K562 (cell line): ENCODE measurements around the gene CTBP2. TPM values are rescaled to one million over a fixed set of nuclear protein-coding genes. Genes with fewer than 3 reads are reported as not detected.

ENCODE experiments used
- ATAC-seq: fragments of 200-7000 bp; cut with Tn5 transposase; 3 replicates; pipeline ENCODE4 v1.9.1; 2020; ENCODE audit warnings: moderate library complexity
- BruUV-seq: library from RNA; stranded (reverse); fragments of 400-500 nt; replicated peaks from 2 replicates; lab custom pipeline; 2021; lab: Mats Ljungman, UMichigan
- CTCF ChIA-PET: fragments of 300-600 bp; formaldehyde crosslinking; extraction: SDS; loops from one replicate; lab custom pipeline; 2021; ENCODE audit warnings: low intra/inter-chr PET ratio; lab: Yijun Ruan, JAX
- POLR2A ChIA-PET: fragments of 300-600, 350-650 bp; sonication (Branson Sonifier 250); formaldehyde crosslinking; extraction: SDS; loops from one replicate; lab custom pipeline; 2021; ENCODE audit warnings: antibody characterized with exemption, inconsistent platforms; lab: Yijun Ruan, JAX
- DNase-seq, 4 experiments: peaks; one replicate each; pipeline versions ENCODE4 v3.0.0 to v3.0.0-alpha.2; 2011 to 2018; ENCODE audit warnings: low spot score in 3 of 4, mixed read lengths in 3 of 4; ENCODE audit errors: extremely low read depth in 1 of 4
- FAIRE-seq: peaks from 2 replicates; lab custom pipeline; 2011; peaks lifted over from hg19 to GRCh38; lab: Jason Lieb, UNC
- H2AFZ ChIP-seq: 2 replicates; pipeline ENCODE4 v1.6.0; 2011; ENCODE audit warnings: low read depth, low read length, control low read depth, inconsistent platforms
- H3K27ac ChIP-seq: fragments of 200-600 bp; 3 replicates; pipeline ENCODE4 v1.8.0; 2011; ENCODE audit warnings: low read depth, mild to moderate bottlenecking, control low read depth, inconsistent platforms, low read length, moderate library complexity, mixed read lengths; ENCODE audit errors: extremely low read depth
- H3K27me3 ChIP-seq, 2 experiments: fragments of 300-600 bp in 1 of 2; 2 replicates in 1 of 2; 3 replicates in 1 of 2; pipeline versions ENCODE4 v1.6.0 to v1.8.0; 2011; ENCODE audit warnings: inconsistent platforms in 2 of 2, low read length in 2 of 2, mild to moderate bottlenecking in 1 of 2, mixed read lengths in 1 of 2, moderate library complexity in 1 of 2; ENCODE audit not compliant: control insufficient read depth in 2 of 2, insufficient read depth in 2 of 2
- H3K36me3 ChIP-seq: fragments of 300-600 bp; 3 replicates; pipeline ENCODE4 v1.8.0; 2011; ENCODE audit warnings: mild to moderate bottlenecking, low read length, inconsistent platforms; ENCODE audit not compliant: control insufficient read depth, insufficient read depth
- H3K4me1 ChIP-seq, 2 experiments: fragments of 200-600 bp in 1 of 2; replicated peaks in 1 of 2; 2 replicates in 1 of 2; 3 replicates in 1 of 2; pipeline versions ENCODE4 v1.5.1 to v1.8.0; 2011; ENCODE audit warnings: inconsistent platforms in 2 of 2, low read length in 2 of 2, mild to moderate bottlenecking in 1 of 2, mixed read lengths in 1 of 2, moderate library complexity in 1 of 2; ENCODE audit not compliant: control insufficient read depth in 2 of 2, insufficient read depth in 2 of 2
- H3K4me2 ChIP-seq: 2 replicates; pipeline ENCODE4 v1.6.1; 2011; ENCODE audit warnings: low read length, control low read depth, inconsistent platforms, mixed read lengths; ENCODE audit not compliant: insufficient read depth
- H3K4me3 ChIP-seq: fragments of 200-600 bp; sonication (generic), shearing (Covaris generic); 2 replicates; pipeline ENCODE4 v1.5.1; 2016; ENCODE audit warnings: control low read depth, inconsistent platforms
- H3K79me2 ChIP-seq: fragments of 200-600 bp; 3 replicates; pipeline ENCODE4 v1.8.0; 2011; ENCODE audit warnings: low read length, inconsistent platforms; ENCODE audit not compliant: control insufficient read depth, insufficient read depth
- H3K9ac ChIP-seq, 2 experiments: 2 replicates each; pipeline versions ENCODE4 v1.6.0 to v1.6.1; 2011; ENCODE audit warnings: low read depth in 2 of 2, low read length in 2 of 2, control low read depth in 1 of 2, inconsistent platforms in 1 of 2, mild to moderate bottlenecking in 1 of 2, mixed read lengths in 1 of 2; ENCODE audit not compliant: insufficient read depth in 1 of 2
- H3K9me1 ChIP-seq: one replicate; pipeline ENCODE4 v1.6.0; 2011; ENCODE audit warnings: inconsistent platforms, mild to moderate bottlenecking, low read length, moderate library complexity; ENCODE audit not compliant: control insufficient read depth, insufficient read depth
- H3K9me3 ChIP-seq: replicated peaks from 2 replicates; pipeline ENCODE4 v1.5.1; 2011; ENCODE audit warnings: low read depth, low read length, inconsistent platforms; ENCODE audit not compliant: control insufficient read depth, insufficient read depth
- H4K20me1 ChIP-seq: replicated peaks from 2 replicates; pipeline ENCODE4 v1.6.1; 2011; ENCODE audit warnings: low read length, inconsistent platforms, mixed read lengths; ENCODE audit not compliant: control insufficient read depth, insufficient read depth
- E2F4 ChIP-seq: sonication (generic); formaldehyde crosslinking; IDR thresholded peaks from 2 replicates; pipeline ENCODE4 v1.8.0; 2022; ENCODE audit warnings: mild to moderate bottlenecking, low read depth, missing genetic modification reagents
- EP400 ChIP-seq: fragments of 450-650 bp; IDR thresholded peaks from 2 replicates; pipeline ENCODE4 v1.6.1; 2017; ENCODE audit warnings: antibody characterized with exemption, mild to moderate bottlenecking, moderate library complexity
- GATAD2B ChIP-seq: fragments of 450-650 bp; IDR thresholded peaks from 2 replicates; pipeline ENCODE4 v1.6.1; 2017; ENCODE audit warnings: mild to moderate bottlenecking, borderline replicate concordance
- NR2C2 ChIP-seq, 2 experiments: fragments of 200-800 bp in 1 of 2; sonication (Bioruptor generic) in 1 of 2; sonication (generic) in 1 of 2; formaldehyde crosslinking in 1 of 2; IDR thresholded peaks; 2 replicates each; pipeline versions ENCODE4 v1.6.1 to v1.8.0; 2016 to 2022; ENCODE audit warnings: mild to moderate bottlenecking in 1 of 2, missing compliant biosample characterization in 1 of 2, missing genetic modification characterization in 1 of 2, missing genetic modification reagents in 1 of 2
- POLR2A ChIP-seq: fragments of 450-650 bp; conservative IDR thresholded peaks from 2 replicates; pipeline ENCODE4 v1.6.1; 2016
- PPARD ChIP-seq: fragments of 250-450 bp; sonication (Bioruptor Pico); IDR thresholded peaks from 2 replicates; pipeline ENCODE4 v1.8.0; 2022; ENCODE audit warnings: inconsistent platforms, mild to moderate bottlenecking, moderate library complexity
- SRSF1 ChIP-seq: fragments of 200-400 bp; formaldehyde crosslinking; IDR thresholded peaks from 2 replicates; pipeline ENCODE4 v1.6.1; 2017; ENCODE audit warnings: mild to moderate bottlenecking, low read depth, low read length, moderate library complexity
- TCF15 ChIP-seq: fragments of 250-450 bp; sonication (Bioruptor Pico); IDR thresholded peaks from 2 replicates; pipeline ENCODE4 v1.8.0; 2022; ENCODE audit warnings: moderate library complexity, mild to moderate bottlenecking, inconsistent platforms
- ZBED1 ChIP-seq: IDR thresholded peaks from 2 replicates; pipeline ENCODE4 v1.6.1; 2014
- ZMIZ1 ChIP-seq, 2 experiments: fragments of 150-350 bp in 1 of 2; IDR thresholded peaks; 2 replicates each; pipeline ENCODE4 v1.6.1; 2012 to 2016; ENCODE audit warnings: low read depth in 2 of 2, low read length in 2 of 2, mild to moderate bottlenecking in 1 of 2, moderate library complexity in 1 of 2
- WGBS: fragments of 100-300 bp; shearing (Covaris generic); methylation state at CpG from one replicate; pipeline ENCODE4 v1.1.6; 2016; ENCODE audit warnings: low coverage, mixed read lengths; ENCODE audit not compliant: insufficient coverage; ENCODE audit errors: missing lambda C conversion rate; 5-methylcytosine and 5-hydroxymethylcytosine counted together
- in situ Hi-C: fragments of 300-500 bp; cut with MboI; formaldehyde crosslinking; loops from 4 replicates; pipeline ENCODE4 v1.15.0; 2018; ENCODE audit warnings: inconsistent platforms, mixed read lengths
- intact Hi-C: fragments of 100-400 bp; cut with micrococcal nuclease; formaldehyde crosslinking; loops from 2 replicates; pipeline ENCODE4 v1.14.2; 2022
- polyA plus RNA-seq, 8 experiments: library from polyadenylated mRNA; depleted of rRNA in 4 of 8; stranded (reverse) in 5 of 8; unstranded in 3 of 8; fragments of >200 nt; fragmentation: Nextera tagmentation in 2 of 8; fragmentation: Illumina TruSeq in 1 of 8; extraction: Ambion mirVana in 2 of 8; extraction: Trizol in 1 of 8; gene quantifications; 2 replicates each; pipeline versions ENCODE4 v1.2.1 to v1.2.3, GENCODE V29; 2011 to 2014; ENCODE audit warnings: inconsistent platforms in 1 of 8, missing spikeins in 1 of 8
- total RNA-seq, 7 experiments: library from RNA; depleted of rRNA in 6 of 7; stranded (reverse); fragments of >200 nt in 6 of 7; fragmentation: Illumina TruSeq in 2 of 7; extraction: Trizol in 2 of 7; gene quantifications; 2 replicates each; pipeline versions ENCODE4 v1.2.1 to v1.2.3, GENCODE V29; 2011 to 2021; ENCODE audit warnings: low replicate concordance in 1 of 7

CTBP2 gene
- total and polyA plus RNA-seq, 9 of the 15 experiments (the other 6 are each of a cell fraction or from before 2014, with no cell fraction given): 1.3 to 8.8 (median 5.1) TPM

- no peak for TF ChIP-seq ZMIZ1 (IDR thresholded peaks at IDR 0.05; ENCODE audit: low read depth in 2 of 2, low read length in 2 of 2)
- no peak for TF ChIP-seq TCF15
- no peak for TF ChIP-seq PPARD (CRISPR knock-in tag)
Observed at GRCh38 chr10:124953421-124953820, 206.9 kb downstream of the CTBP2 start (continued).

GRCh38 chr10:124952123-124952522, 208.2 kb downstream of the CTBP2 start:
- Histone ChIP-seq H3K4me2 (no peak overlapping the region), H3K4me1 (peaks cover 0 to 6% of the 10 kb centered on the region in 2 experiments; a peak in 2 of 5 replicates), H3K27me3 (no peaks in the 10 kb centered on the region), H3K9ac (no peak overlapping the region), H3K27ac (no peak overlapping the region), H3K9me3 (no peaks in the 10 kb centered on the region), H3K9me1 (peaks cover 2% of the 10 kb centered on the region), H3K4me3 (no peak overlapping the region), H4K20me1 (peaks cover 13% of the 10 kb centered on the region; the same call in 1 of the 2 replicates), H3K36me3 (peaks cover 15% of the 10 kb centered on the region; the same call in 1 of the 3 replicates), H2AFZ (no peak overlapping the region), H3K79me2 (peaks cover 44% of the 10 kb centered on the region)
- WGBS: 80% methylated on average over 6 of the region's 6 CpGs
- in situ Hi-C loops (no loop called here), intact Hi-C loops (no loop called here)
- ChIA-PET CTCF (no interaction called here), POLR2A (interaction anchor here (0.5 to 2.3 kb wide), 3 partner anchors 91 to 100 kb away, joined by 3 to 24 read pairs (median 9); no protein-coding TSS in a partner anchor)
- DNase-seq (peak in 3 of 4 experiments; percentile 1 to 2 (median 1)), FAIRE-seq (no peak), ATAC-seq (no peak)
- TF ChIP-seq NR2C2 (CRISPR knock-in tag; IDR thresholded peaks at IDR 0.05): no peak
- no peak for TF ChIP-seq NR2C2 (tag; IDR thresholded peaks at IDR 0.05)
- no peak for TF ChIP-seq ZBED1
- 0 out of 2 replicates have a peak, but pooled peaks have one; percentile 26 for TF ChIP-seq POLR2A
- TF ChIP-seq SRSF1: no peak
- no peak for TF ChIP-seq GATAD2B
- no peak for TF ChIP-seq EP400
- TF ChIP-seq E2F4 (CRISPR knock-in tag): no peak
- no TSS peak for BruUV-seq
